Rectal smooth muscle tissue (tissue), 1 donor: ENCODE results near the gene APOL4.

Experiments used
- H3K27ac ChIP-seq: one replicate; pipeline ENCODE4 v1.7.0; 2013; ENCODE audit warnings: low read depth, low read length, inconsistent platforms
- H3K27me3 ChIP-seq: one replicate; pipeline ENCODE4 v1.7.0; 2013; ENCODE audit warnings: low read length; ENCODE audit not compliant: control insufficient read depth, insufficient read depth
- H3K36me3 ChIP-seq: one replicate; pipeline ENCODE4 v1.7.0; 2013; ENCODE audit warnings: low read length; ENCODE audit not compliant: control insufficient read depth, insufficient read depth
- H3K4me1 ChIP-seq: one replicate; pipeline ENCODE4 v1.7.0; 2013; ENCODE audit warnings: low read length; ENCODE audit not compliant: control insufficient read depth, insufficient read depth
- H3K4me3 ChIP-seq: one replicate; pipeline ENCODE4 v1.7.0; 2013; ENCODE audit warnings: low read length
- H3K9ac ChIP-seq: one replicate; pipeline ENCODE4 v1.7.0; 2013; ENCODE audit warnings: low read length

APOL4 gene

GRCh38 chr22:36184433-36185025, 17.1 kb downstream of the APOL4 start:
- Histone ChIP-seq H3K27ac (no peak overlapping the region), H3K4me1 (peaks cover 2% of the 10 kb centered on the region), H3K4me3 (no peak overlapping the region), H3K36me3 (no peaks in the 10 kb centered on the region), H3K27me3 (no peaks in the 10 kb centered on the region), H3K9ac (no peak overlapping the region)

GRCh38 chr22:36183446-36183845, 18.2 kb downstream of the APOL4 start:
- Histone ChIP-seq H3K27ac (no peak overlapping the region), H3K4me1 (peaks cover 2% of the 10 kb centered on the region), H3K27me3 (no peaks in the 10 kb centered on the region), H3K9ac (no peak overlapping the region), H3K4me3 (no peak overlapping the region), H3K36me3 (no peaks in the 10 kb centered on the region)

- Histone ChIP-seq H3K4me3 (no peak overlapping the region), H3K4me1 (peaks cover 2% of the 10 kb centered on the region), H3K27me3 (no peaks in the 10 kb centered on the region), H3K36me3 (no peaks in the 10 kb centered on the region), H3K27ac (no peak overlapping the region), H3K9ac (no peak overlapping the region)
Observed at GRCh38 chr22:36182857-36183256, 18.8 kb downstream of the APOL4 start.

GRCh38 chr22:36182056-36182455, 19.6 kb downstream of the APOL4 start:
- H3K9ac ChIP-seq, result no peak overlapping the region
- H3K4me1 ChIP-seq, result peaks cover 2% of the 10 kb centered on the region
- no peaks in the 10 kb centered on the region for H3K36me3 ChIP-seq
- no peaks in the 10 kb centered on the region for H3K27me3 ChIP-seq
- H3K27ac ChIP-seq, result no peak overlapping the region
- no peak overlapping the region for H3K4me3 ChIP-seq

- Histone ChIP-seq H3K4me3 (no peak overlapping the region), H3K27me3 (no peaks in the 10 kb centered on the region), H3K4me1 (peaks cover 2% of the 10 kb centered on the region), H3K9ac (no peak overlapping the region), H3K36me3 (no peaks in the 10 kb centered on the region), H3K27ac (no peak overlapping the region)
Observed at GRCh38 chr22:36180928-36181327, 20.7 kb downstream of the APOL4 start.

- Histone ChIP-seq H3K4me1 (peaks cover 2% of the 10 kb centered on the region), H3K9ac (no peak overlapping the region)
Observed at GRCh38 chr22:36180038-36180880, 21.4 kb downstream of the APOL4 start.

GRCh38 chr22:36177160-36177559, 24.4 kb downstream of the APOL4 start:
- Histone ChIP-seq H3K27me3 (no peaks in the 10 kb centered on the region), H3K9ac (no peak overlapping the region), H3K36me3 (no peaks in the 10 kb centered on the region), H3K4me3 (no peak overlapping the region), H3K27ac (no peak overlapping the region), H3K4me1 (no peaks in the 10 kb centered on the region)

More at GRCh38 chr22:36180038-36180880, 21.4 kb downstream of the APOL4 start:
- Histone ChIP-seq H3K27ac (no peak overlapping the region), H3K4me3 (no peak overlapping the region), H3K27me3 (no peaks in the 10 kb centered on the region), H3K36me3 (no peaks in the 10 kb centered on the region)

GRCh38 chr22:36175892-36176291, 25.7 kb downstream of the APOL4 start:
- no peak overlapping the region for H3K4me3 ChIP-seq
- H3K4me1 ChIP-seq, result no peaks in the 10 kb centered on the region
- H3K36me3 ChIP-seq, result no peaks in the 10 kb centered on the region
- H3K27me3 ChIP-seq, result no peaks in the 10 kb centered on the region
- no peak overlapping the region for H3K27ac ChIP-seq
- H3K9ac ChIP-seq, result no peak overlapping the region

- Histone ChIP-seq H3K36me3 (no peaks in the 10 kb centered on the region), H3K9ac (no peak overlapping the region), H3K4me3 (no peak overlapping the region), H3K27me3 (no peaks in the 10 kb centered on the region), H3K27ac (no peak overlapping the region), H3K4me1 (no peaks in the 10 kb centered on the region)
Observed at GRCh38 chr22:36171941-36172340, 29.7 kb downstream of the APOL4 start.

- H3K4me3 ChIP-seq, result no peak overlapping the region
- H3K27ac ChIP-seq, result no peak overlapping the region
- no peaks in the 10 kb centered on the region for H3K4me1 ChIP-seq
- no peaks in the 10 kb centered on the region for H3K27me3 ChIP-seq
- H3K36me3 ChIP-seq, result no peaks in the 10 kb centered on the region
- H3K9ac ChIP-seq, result no peak overlapping the region
Observed at GRCh38 chr22:36166518-36167220, 34.9 kb downstream of the APOL4 start.

- no peaks in the 10 kb centered on the region for H3K27me3 ChIP-seq
- H3K9ac ChIP-seq, result no peak overlapping the region
- no peak overlapping the region for H3K4me3 ChIP-seq
- no peak overlapping the region for H3K27ac ChIP-seq
- H3K36me3 ChIP-seq, result no peaks in the 10 kb centered on the region
- no peaks in the 10 kb centered on the region for H3K4me1 ChIP-seq
Observed at GRCh38 chr22:36166086-36166485, 35.5 kb downstream of the APOL4 start.

- Histone ChIP-seq H3K4me1 (peaks cover 4% of the 10 kb centered on the region), H3K27ac (no peak overlapping the region), H3K9ac (no peak overlapping the region)
Observed at GRCh38 chr22:36165141-36165540, 36.5 kb downstream of the APOL4 start.

More at GRCh38 chr22:36165141-36165540, 36.5 kb downstream of the APOL4 start:
- no peaks in the 10 kb centered on the region for H3K36me3 ChIP-seq
- no peaks in the 10 kb centered on the region for H3K27me3 ChIP-seq
- H3K4me3 ChIP-seq, result no peak overlapping the region
